Measurements from ENCODE around the gene MYO6.

The MYO6 gene

GRCh38 chr6:75931011-75931680 lies 182.1 kb downstream of the MYO6 start:
- ATAC-seq = no peak
- TF ChIP-seq, protein P1, sequence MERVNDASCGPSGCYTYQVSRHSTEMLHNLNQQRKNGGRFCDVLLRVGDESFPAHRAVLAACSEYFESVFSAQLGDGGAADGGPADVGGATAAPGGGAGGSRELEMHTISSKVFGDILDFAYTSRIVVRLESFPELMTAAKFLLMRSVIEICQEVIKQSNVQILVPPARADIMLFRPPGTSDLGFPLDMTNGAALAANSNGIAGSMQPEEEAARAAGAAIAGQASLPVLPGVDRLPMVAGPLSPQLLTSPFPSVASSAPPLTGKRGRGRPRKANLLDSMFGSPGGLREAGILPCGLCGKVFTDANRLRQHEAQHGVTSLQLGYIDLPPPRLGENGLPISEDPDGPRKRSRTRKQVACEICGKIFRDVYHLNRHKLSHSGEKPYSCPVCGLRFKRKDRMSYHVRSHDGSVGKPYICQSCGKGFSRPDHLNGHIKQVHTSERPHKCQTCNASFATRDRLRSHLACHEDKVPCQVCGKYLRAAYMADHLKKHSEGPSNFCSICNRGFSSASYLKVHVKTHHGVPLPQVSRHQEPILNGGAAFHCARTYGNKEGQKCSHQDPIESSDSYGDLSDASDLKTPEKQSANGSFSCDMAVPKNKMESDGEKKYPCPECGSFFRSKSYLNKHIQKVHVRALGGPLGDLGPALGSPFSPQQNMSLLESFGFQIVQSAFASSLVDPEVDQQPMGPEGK (CRISPR knock-in tag; IDR thresholded peaks at IDR 0.05; ENCODE audit: borderline replicate concordance) = no peak
- TF ChIP-seq ZFP3 (CRISPR knock-in tag; IDR thresholded peaks at IDR 0.05) (no peak), ZFP30 (CRISPR knock-in tag; IDR thresholded peaks at IDR 0.05) (no peak)

DNA sequence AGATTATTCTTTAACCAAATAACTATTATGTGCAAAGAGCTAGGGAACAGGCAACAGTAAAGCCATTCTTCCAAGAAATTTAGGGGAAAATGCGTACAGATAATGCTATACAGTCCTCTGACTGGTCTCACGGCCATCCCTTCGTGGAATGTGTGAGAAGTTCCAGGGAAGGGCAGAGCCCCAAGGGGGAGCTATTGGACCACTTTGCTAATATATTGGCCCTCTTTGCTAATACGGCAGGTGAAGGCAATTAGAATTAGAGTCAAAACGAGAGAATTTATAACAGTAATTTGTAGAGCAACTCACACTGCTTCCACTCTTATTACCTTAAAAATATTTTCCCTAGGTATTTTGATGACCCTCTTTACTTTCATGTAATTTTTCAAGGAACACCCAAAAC lies 183.0 kb downstream of the MYO6 start:
- 0 out of 3 replicates have a peak, but pooled peaks have one; percentile 28 for ATAC-seq
- no peak for TF ChIP-seq PPARA (CRISPR knock-in tag; IDR thresholded peaks at IDR 0.05; ENCODE audit: borderline replicate concordance)
- TF ChIP-seq, protein P1 (CRISPR knock-in tag; IDR thresholded peaks at IDR 0.05; ENCODE audit: borderline replicate concordance) = no peak
- no peak for TF ChIP-seq ZFP3 (CRISPR knock-in tag; IDR thresholded peaks at IDR 0.05)
- no peak for TF ChIP-seq BACH2 (CRISPR knock-in tag; IDR thresholded peaks at IDR 0.05; ENCODE audit: borderline replicate concordance)
- TF ChIP-seq TSHZ2 (CRISPR knock-in tag; IDR thresholded peaks at IDR 0.05) = no peak
- no peak for TF ChIP-seq CSDC2 (CRISPR knock-in tag; IDR thresholded peaks at IDR 0.05)
- no peak for TF ChIP-seq TOX (CRISPR knock-in tag; IDR thresholded peaks at IDR 0.05; ENCODE audit: borderline replicate concordance)
- no peak for TF ChIP-seq CREB5 (CRISPR knock-in tag; IDR thresholded peaks at IDR 0.05; ENCODE audit: low read depth)

GRCh38 chr6:75933387-75933975 lies 184.4 kb downstream of the MYO6 start:
- no peak for ATAC-seq
- TF ChIP-seq TOX (CRISPR knock-in tag; IDR thresholded peaks at IDR 0.05; ENCODE audit: borderline replicate concordance) (no peak), CREB5 (CRISPR knock-in tag; IDR thresholded peaks at IDR 0.05; ENCODE audit: low read depth) (no peak), ZNF70 (CRISPR knock-in tag; IDR thresholded peaks at IDR 0.05) (no peak)

- peak; percentile 92 for ATAC-seq
- TF ChIP-seq TSHZ2 (CRISPR knock-in tag; IDR thresholded peaks at IDR 0.05) (no peak), TCF4 (CRISPR knock-in tag; IDR thresholded peaks at IDR 0.05; ENCODE audit: borderline replicate concordance) (no peak), ZNF8 (CRISPR knock-in tag; IDR thresholded peaks at IDR 0.05) (no peak), ZNF565 (CRISPR knock-in tag; conservative IDR thresholded peaks at IDR 0.05; ENCODE audit: low read depth) (no peak), PPARA (CRISPR knock-in tag; IDR thresholded peaks at IDR 0.05; ENCODE audit: borderline replicate concordance) (no peak), SNAI2 (CRISPR knock-in tag; IDR thresholded peaks at IDR 0.05) (no peak), ZNF70 (CRISPR knock-in tag; IDR thresholded peaks at IDR 0.05) (no peak)
- TF ChIP-seq, protein P1 (CRISPR knock-in tag; IDR thresholded peaks at IDR 0.05; ENCODE audit: borderline replicate concordance) = no peak
Observed at GRCh38 chr6:75934643-75935472, 185.8 kb downstream of the MYO6 start.
